PC-3 (cell line): ENCODE measurements around the gene TAS1R3. TPM values are rescaled to one million over a fixed set of nuclear protein-coding genes. Genes with fewer than 3 reads are reported as not detected.
"Not testable (repeated sequence)": the region's sequence is repeated elsewhere in the genome, so short reads cannot be mapped to it uniquely, and the experiment has no call there.

Experiments used
- ATAC-seq: fragments of 200-7000 bp; cut with Tn5 transposase; 2 replicates; pipeline ENCODE4 v1.9.1; 2020; ENCODE audit warnings: mild to moderate bottlenecking, moderate library complexity
- BruUV-seq: library from RNA; stranded (reverse); fragments of 400-500 nt; replicated peaks from 2 replicates; lab custom pipeline; 2021; lab: Mats Ljungman, UMichigan
- CTCF ChIA-PET: fragments of 300-600 bp; sonication (Branson Sonifier 250); formaldehyde crosslinking; loops from one replicate; lab custom pipeline; 2022; ENCODE audit warnings: antibody characterized with exemption; lab: Charles Lee
- POLR2A ChIA-PET: fragments of 300-600 bp; sonication (Branson Sonifier 250); formaldehyde crosslinking; loops from one replicate; lab custom pipeline; 2022; ENCODE audit warnings: antibody characterized with exemption; ENCODE audit not compliant: unreplicated experiment; lab: Charles Lee
- DNase-seq: peaks from one replicate; pipeline ENCODE4 v3.0.0-alpha.2; 2015
- H2AFZ ChIP-seq: fragments of 300-600 bp; sonication (generic); 2 replicates; pipeline ENCODE4 v1.6.0; 2016; ENCODE audit warnings: antibody characterized with exemption, low read length
- H3F3A ChIP-seq: fragments of 300-600 bp; sonication (generic); one replicate; pipeline ENCODE4 v1.6.0; 2017; ENCODE audit warnings: antibody characterized with exemption, low read length, control low read depth, mild to moderate bottlenecking; ENCODE audit not compliant: unreplicated experiment
- H3K27ac ChIP-seq: fragments of 300-600 bp; sonication (generic); 2 replicates; pipeline ENCODE4 v1.5.1; 2016; ENCODE audit warnings: mild to moderate bottlenecking, low read length
- H3K27me3 ChIP-seq: fragments of 300-600 bp; sonication (generic); 2 replicates; pipeline ENCODE4 v1.6.1; 2016; ENCODE audit warnings: low read length, mixed read lengths
- H3K36me3 ChIP-seq: fragments of 300-600 bp; sonication (generic); 2 replicates; pipeline ENCODE4 v1.6.1; 2016; ENCODE audit warnings: low read depth, mixed run types, low read length, mixed read lengths
- H3K4me1 ChIP-seq: fragments of 300-600 bp; sonication (generic); 2 replicates; pipeline ENCODE4 v1.5.1; 2016; ENCODE audit warnings: low read length; ENCODE audit not compliant: insufficient read depth
- H3K4me2 ChIP-seq: fragments of 300-600 bp; sonication (generic); 2 replicates; pipeline ENCODE4 v1.6.0; 2016; ENCODE audit warnings: low read length
- H3K4me3 ChIP-seq: fragments of 300-600 bp; sonication (generic); 2 replicates; pipeline ENCODE4 v1.5.1; 2016; ENCODE audit warnings: mild to moderate bottlenecking, low read length, mixed read lengths
- H3K79me2 ChIP-seq: fragments of 300-600 bp; sonication (generic); 2 replicates; pipeline ENCODE4 v1.6.1; 2017; ENCODE audit warnings: low read length, mixed read lengths
- H3K9ac ChIP-seq: fragments of 300-600 bp; sonication (generic); 2 replicates; pipeline ENCODE4 v1.6.0; 2016; ENCODE audit warnings: mild to moderate bottlenecking, low read length
- H3K9me2 ChIP-seq: fragments of 300-600 bp; sonication (generic); replicated peaks from 2 replicates; pipeline ENCODE4 v1.6.1; 2016; ENCODE audit warnings: mixed run types, low read length, mixed read lengths
- H3K9me3 ChIP-seq: fragments of 300-600 bp; sonication (generic); 2 replicates; pipeline ENCODE4 v1.6.1; 2016; ENCODE audit warnings: low read length, mixed read lengths
- H4K20me1 ChIP-seq: fragments of 300-600 bp; sonication (generic); 2 replicates; pipeline ENCODE4 v1.6.1; 2016; ENCODE audit warnings: low read length, mixed read lengths
- CTCF ChIP-seq: fragments of 300-600 bp; sonication (generic); conservative IDR thresholded peaks from 2 replicates; pipeline ENCODE4 v1.5.1; 2017; ENCODE audit warnings: antibody characterized with exemption, low read depth, mild to moderate bottlenecking, low read length
- EZH2 ChIP-seq: fragments of 300-600 bp; sonication (generic); IDR thresholded peaks from one replicate; pipeline ENCODE4 v1.6.1; 2017; ENCODE audit warnings: antibody characterized with exemption, mild to moderate bottlenecking, low read length; ENCODE audit not compliant: unreplicated experiment
- EZH2phosphoT487 ChIP-seq: fragments of 300-600 bp; sonication (generic); IDR thresholded peaks from 2 replicates; pipeline ENCODE4 v1.6.1; 2018; ENCODE audit warnings: mild to moderate bottlenecking, antibody characterized with exemption, low read length, borderline replicate concordance
- intact Hi-C: fragments of 100-400 bp; cut with micrococcal nuclease; formaldehyde crosslinking; loops from 2 replicates; pipeline ENCODE4 v1.9.0; 2023
- total RNA-seq: library from RNA; depleted of rRNA; stranded (reverse); fragments of >200 nt; gene quantifications from 2 replicates; pipeline ENCODE4 v1.2.3, GENCODE V29; 2014

The TAS1R3 gene
- total RNA-seq, 1 experiment from 2014 or later = 1.9 TPM

GRCh38 chr1:1366699-1367066 is 35.6 kb downstream of the TAS1R3 start:
- intact Hi-C loops = no loop called here
- ChIA-PET POLR2A (no interaction called here), CTCF (no interaction called here)
- no peak overlapping the region for H2AFZ ChIP-seq
- H3F3A ChIP-seq = no peaks in the 10 kb centered on the region
- H3K9me2 ChIP-seq = no peaks in the 10 kb centered on the region
- peaks cover 7% of the 10 kb centered on the region; the same call in 1 of the 2 replicates for H3K4me1 ChIP-seq
- ATAC-seq (no peak), DNase-seq (no peak)
- TF ChIP-seq EZH2 (no peak), EZH2phosphoT487 (no peak), CTCF (no peak)
- H3K27ac ChIP-seq = no peak overlapping the region
- no peak overlapping the region for H3K9ac ChIP-seq
- H3K4me3 ChIP-seq = no peak overlapping the region
- no peaks in the 10 kb centered on the region for H3K36me3 ChIP-seq
- H3K79me2 ChIP-seq = peaks cover 4% of the 10 kb centered on the region; the same call in 1 of the 2 replicates
- peaks cover 16% of the 10 kb centered on the region; the same call in 1 of the 2 replicates for H3K9me3 ChIP-seq
- H3K4me2 ChIP-seq = no peak overlapping the region
- no peaks in the 10 kb centered on the region for H4K20me1 ChIP-seq
- BruUV-seq = TSS peak; percentile 13
- H3K27me3 ChIP-seq = no peaks in the 10 kb centered on the region

- H3K4me3 ChIP-seq = no peak overlapping the region
- intact Hi-C loops = no loop called here
- CTCF ChIA-PET = no interaction called here
- H3K36me3 ChIP-seq = no peaks in the 10 kb centered on the region
- no peaks in the 10 kb centered on the region for H3K27me3 ChIP-seq
- DNase-seq = no peak
- ATAC-seq = no peak
- peaks cover 16% of the 10 kb centered on the region; the same call in 1 of the 2 replicates for H3K9me3 ChIP-seq
- H3K79me2 ChIP-seq = peaks cover 8% of the 10 kb centered on the region
- POLR2A ChIA-PET = no interaction called here
- no peak overlapping the region for H3K4me2 ChIP-seq
- TF ChIP-seq EZH2phosphoT487 = no peak
- TF ChIP-seq EZH2 = no peak
- no peak for TF ChIP-seq CTCF
- peaks cover 9% of the 10 kb centered on the region; the same call in 1 of the 2 replicates for H3K4me1 ChIP-seq
- H4K20me1 ChIP-seq = no peaks in the 10 kb centered on the region
- no peak overlapping the region for H3K9ac ChIP-seq
- H3K9me2 ChIP-seq = no peaks in the 10 kb centered on the region
- no peaks in the 10 kb centered on the region for H3F3A ChIP-seq
- no TSS peak for BruUV-seq
- no peak overlapping the region for H2AFZ ChIP-seq
- no peak overlapping the region for H3K27ac ChIP-seq
Observed at GRCh38 chr1:1367315-1367714, 36.2 kb downstream of the TAS1R3 start.

GRCh38 chr1:1370094-1370493 is 39.0 kb downstream of the TAS1R3 start:
- H2AFZ ChIP-seq, H3K9ac ChIP-seq, H3F3A ChIP-seq, H4K20me1 ChIP-seq, H3K27me3 ChIP-seq, DNase-seq, intact Hi-C loops, H3K4me2 ChIP-seq, POLR2A ChIA-PET, H3K9me2 ChIP-seq, H3K27ac ChIP-seq, BruUV-seq, CTCF ChIA-PET, ATAC-seq, H3K4me3 ChIP-seq: not testable (repeated sequence)
- Histone ChIP-seq H3K4me1 (peaks cover 16% of the 10 kb centered on the region), H3K79me2 (peaks cover 35% of the 10 kb centered on the region), H3K36me3 (peaks cover 10% of the 10 kb centered on the region; the same call in 1 of the 2 replicates), H3K9me3 (peaks cover 16% of the 10 kb centered on the region; the same call in 1 of the 2 replicates)
